Dermis lymphatic vessel endothelial cell (primary cell): Measurements from ENCODE around the gene NACA. TPM values are rescaled to one million over a fixed set of nuclear protein-coding genes. Genes with fewer than 3 reads are reported as not detected.

Experiments
- total RNA-seq: library from RNA; depleted of rRNA; stranded (reverse); fragments of >200 nt; gene quantifications from 2 replicates; pipeline ENCODE4 v1.2.1, GENCODE V29; 2014

Gene NACA
- total RNA-seq: 1,523 and 1,672 TPM in 2 replicates

GRCh38 chr12:56724972-56725722, at the start of gene NACA:
TSS of gene NACA (minus strand) at chr12:56725299. CDS start at chr12:56724521, 778 bp downstream.

DNA sequence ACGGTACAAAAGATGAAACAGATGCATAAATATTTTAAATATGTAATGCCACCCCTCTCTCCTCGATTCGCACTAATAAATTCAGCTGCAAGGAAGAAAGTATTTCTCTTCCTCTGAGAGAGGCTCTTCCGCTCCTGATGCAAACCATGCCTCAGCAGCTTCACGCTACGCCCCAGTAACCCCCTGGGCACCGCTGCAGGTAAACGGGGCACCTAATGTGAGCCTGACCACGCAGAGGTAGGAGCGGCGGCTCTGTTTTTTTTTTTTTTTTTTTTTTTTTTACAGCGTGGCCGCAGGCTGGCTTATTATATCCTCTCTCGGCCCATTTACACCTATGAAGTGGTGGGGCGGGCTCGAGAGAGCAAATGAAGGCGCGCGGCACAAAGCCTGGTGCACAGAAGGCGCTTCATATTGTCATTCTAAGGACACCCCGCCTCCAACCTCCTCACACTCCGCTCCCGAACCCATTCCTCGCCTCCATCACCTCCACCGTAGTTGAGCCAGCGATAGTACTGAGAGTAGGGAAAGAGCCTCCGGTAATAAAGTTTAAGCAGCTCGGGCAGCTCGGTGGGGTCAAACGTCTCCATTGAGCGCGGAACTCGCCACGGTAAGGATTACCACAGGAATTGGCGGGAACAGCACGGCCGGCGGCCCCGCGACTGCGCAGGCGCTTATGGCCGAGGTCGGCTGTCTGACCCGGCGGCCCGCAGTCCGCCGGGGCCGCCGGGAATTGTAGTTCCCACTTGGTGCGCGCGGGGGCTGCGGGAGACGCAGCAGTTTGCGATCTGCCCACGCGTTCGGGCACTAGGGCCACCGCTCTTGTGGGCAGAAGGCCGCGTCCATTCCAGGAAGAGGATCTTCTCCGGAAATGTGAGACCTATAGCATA, 26.9 kb upstream of the NACA start, which contains the start of gene PRIM1:
Gene PRIM1, minus strand, starts transcription at position 612 of the 887 bp plus-strand sequence. Its CDS starts 25 bp downstream, at position 587.

GRCh38 chr12:56688129-56688845, 36.8 kb downstream of the NACA start, which contains the start of gene PTGES3:
TSS of gene PTGES3 (minus strand) at chr12:56688284. CDS start at chr12:56687999, 285 bp downstream.

Other genes with a start within 250 kb of the NACA start
- 0.11 and 0.17 TPM in 2 replicates for gene GLS2, start 237.1 kb downstream of the NACA start, total RNA-seq
- 42.8 and 44.4 TPM in 2 replicates for gene RBMS2, start 203.5 kb downstream of the NACA start, total RNA-seq
- 22.3 and 23.8 TPM in 2 replicates for gene BAZ2A, start 95.0 kb downstream of the NACA start, total RNA-seq
- gene ATP5F1B, start 79.3 kb downstream of the NACA start, total RNA-seq: 472 and 500 TPM in 2 replicates
- gene PTGES3, start 37.0 kb downstream of the NACA start, total RNA-seq: 46.1 and 63.1 TPM in 2 replicates
- 3.3 and 4.7 TPM in 2 replicates for gene PRIM1, start 27.0 kb upstream of the NACA start, total RNA-seq
- 0.09 TPM in 1 of 2 replicates, not detected in the other for gene HSD17B6, start 38.0 kb upstream of the NACA start, total RNA-seq
- gene SDR9C7, start 209.1 kb upstream of the NACA start, total RNA-seq: not detected in 2 replicates
- 0.09 TPM in 1 of 2 replicates, not detected in the other for gene RDH16, start 232.3 kb upstream of the NACA start, total RNA-seq